NCI-H524 (cell line): Measurements from ENCODE around the gene UBL5.
"Not testable (repeated sequence)": the region's sequence is repeated elsewhere in the genome, so short reads cannot be mapped to it uniquely, and the experiment has no call there.

Source experiments
- DNase-seq, 2 experiments: peaks; one replicate each; lab custom pipeline; 2025; lab: John Stamatoyannopoulos, UW

UBL5 gene

GRCh38 chr19:9811139-9811538 is 16.6 kb upstream of the UBL5 start:
- DNase-seq = no peak

GRCh38 chr19:9818175-9818733 is 9.5 kb upstream of the UBL5 start:
- no peak for DNase-seq

GRCh38 chr19:9818734-9819595 is 8.8 kb upstream of the UBL5 start, which contains the start of gene FBXL12:
FBXL12 (minus strand) TSS chr19:9819079; CDS start chr19:9818813, 266 bp downstream.
- peak; percentile 99 to 100 for DNase-seq

- DNase-seq = no peak
These were observed 8.2 kb upstream of the UBL5 start for GRCh38 chr19:9819596-9819909.

GRCh38 chr19:9820034-9820433 is 7.7 kb upstream of the UBL5 start:
- DNase-seq = not testable (repeated sequence)

GRCh38 chr19:9823816-9824215 is 3.9 kb upstream of the UBL5 start:
- DNase-seq = no peak

- DNase-seq = no peak
These were observed 889 bp downstream of the UBL5 start for GRCh38 chr19:9828551-9829063.

- DNase-seq = no peak
These were observed 6.6 kb downstream of the UBL5 start for GRCh38 chr19:9834307-9834725.

GRCh38 chr19:9834726-9835506 is 7.2 kb downstream of the UBL5 start, which contains the start of gene PIN1:
PIN1 (plus strand) TSS chr19:9835318; CDS start chr19:9835345, 27 bp downstream.
- peak; percentile 98 to 100 for DNase-seq

GRCh38 chr19:9835507-9835949 is 7.8 kb downstream of the UBL5 start:
- no peak for DNase-seq

GRCh38 chr19:9836021-9836420 is 8.3 kb downstream of the UBL5 start:
- DNase-seq = peak in 1 of 2 experiments; percentile 21

- DNase-seq = no peak
These were observed 10.6 kb downstream of the UBL5 start for GRCh38 chr19:9838324-9838723.

- DNase-seq = no peak
These were observed 11.7 kb downstream of the UBL5 start for GRCh38 chr19:9839415-9839814.

- DNase-seq = no peak
These were observed 15.3 kb downstream of the UBL5 start for GRCh38 chr19:9842834-9843625.

- DNase-seq = not testable (repeated sequence)
These were observed 16.0 kb downstream of the UBL5 start for GRCh38 chr19:9843626-9844273.

- peak in 1 of 2 experiments; percentile 47 for DNase-seq
These were observed 19.5 kb downstream of the UBL5 start for GRCh38 chr19:9847087-9847671.

- DNase-seq = peak; percentile 48 to 64
These were observed 20.3 kb downstream of the UBL5 start for GRCh38 chr19:9848060-9848459.

GRCh38 chr19:9848762-9849161 is 21.0 kb downstream of the UBL5 start:
- peak; percentile 82 to 92 for DNase-seq

- DNase-seq = peak in 1 of 2 experiments; percentile 75
These were observed 22.1 kb downstream of the UBL5 start for GRCh38 chr19:9849791-9850190.

GRCh38 chr19:9850235-9850959 is 22.7 kb downstream of the UBL5 start:
- DNase-seq = peak; percentile 88 to 98
